HG03469 (cell line): ENCODE results near the gene MACF1.
"Not testable (repeated sequence)": the region's sequence is repeated elsewhere in the genome, so short reads cannot be mapped to it uniquely, and the experiment has no call there.

Experiments used
- ATAC-seq: cut with Tn5 transposase; IDR thresholded peaks from one replicate; pipeline ENCODE4 v1.9.1; 2021; ENCODE audit warnings: mild to moderate bottlenecking, moderate library complexity, moderate number of reproducible peaks; ENCODE audit not compliant: unreplicated experiment

Gene MACF1

DNA sequence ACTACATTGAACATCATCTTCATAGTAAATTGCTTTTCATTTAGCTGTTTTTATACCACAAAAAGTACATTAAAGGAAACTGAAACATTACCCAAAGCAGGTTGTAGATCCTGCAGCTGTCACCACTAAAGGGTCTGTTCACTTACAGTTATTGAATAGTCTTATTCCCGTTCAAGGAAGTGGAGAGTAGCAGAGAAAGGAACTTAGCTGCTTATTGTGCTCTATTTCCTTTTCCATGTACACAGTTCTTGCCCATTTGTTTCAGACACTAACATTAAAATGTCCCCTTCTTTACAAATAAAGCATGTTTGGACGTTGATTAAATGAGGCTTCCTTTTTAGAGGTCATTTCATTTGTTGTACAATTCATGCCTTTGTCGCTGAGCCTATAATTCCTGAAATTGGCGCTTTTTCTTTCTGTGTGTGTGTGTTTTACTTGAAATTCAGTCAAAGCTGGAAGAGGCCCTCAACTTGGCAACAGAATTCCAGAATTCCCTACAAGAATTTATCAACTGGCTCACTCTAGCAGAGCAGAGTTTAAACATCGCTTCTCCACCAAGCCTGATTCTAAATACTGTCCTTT, 242.6 kb downstream of the MACF1 start:
- ATAC-seq = no peak

DNA sequence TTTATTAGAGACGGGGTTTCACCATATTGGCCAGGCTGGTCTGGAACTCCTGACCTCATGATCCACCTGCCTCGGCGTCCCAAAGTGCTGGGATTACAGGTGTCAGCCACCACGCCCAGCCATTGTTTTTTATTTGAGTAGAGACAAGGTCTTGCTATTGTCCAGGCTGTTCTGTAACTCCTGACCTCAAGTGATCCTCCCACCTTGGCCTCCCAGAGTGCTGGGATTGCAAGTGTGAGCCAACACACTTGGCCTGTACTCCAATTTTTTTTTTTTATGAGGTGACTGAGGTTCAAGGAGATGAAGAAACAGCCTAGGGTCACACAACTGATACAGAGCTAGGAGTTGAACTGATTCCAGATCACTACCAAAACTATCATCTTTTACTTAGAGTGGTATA, 245.5 kb downstream of the MACF1 start:
- ATAC-seq = not testable (repeated sequence)

DNA sequence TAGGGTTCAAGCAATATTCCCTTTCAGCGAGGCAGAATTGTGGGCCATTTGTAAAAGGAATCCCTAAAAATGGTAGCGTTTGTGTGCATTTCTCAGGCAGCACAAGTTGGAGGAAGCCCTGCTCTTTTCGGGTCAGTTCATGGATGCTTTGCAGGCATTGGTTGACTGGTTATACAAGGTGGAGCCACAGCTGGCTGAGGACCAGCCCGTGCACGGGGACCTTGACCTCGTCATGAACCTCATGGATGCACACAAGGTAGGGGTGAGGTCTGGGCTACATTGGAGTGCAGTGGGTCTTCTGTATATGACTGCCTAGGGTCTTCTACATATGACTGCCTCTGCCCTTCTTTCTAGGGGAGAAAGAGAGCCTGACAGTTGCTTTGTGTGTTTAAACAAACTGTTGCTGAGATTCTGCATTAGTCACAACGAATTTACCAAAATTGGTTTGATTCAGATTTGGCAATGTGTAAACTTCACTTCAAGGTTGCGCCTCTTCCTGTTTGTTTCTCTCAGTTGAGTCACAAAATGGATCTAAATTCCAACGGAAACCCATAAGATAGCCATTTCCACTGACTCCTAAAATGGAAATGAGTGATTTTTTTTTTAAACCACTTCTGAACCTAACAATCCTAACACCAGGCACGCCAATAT, 246.6 kb downstream of the MACF1 start:
- no peak for ATAC-seq

DNA sequence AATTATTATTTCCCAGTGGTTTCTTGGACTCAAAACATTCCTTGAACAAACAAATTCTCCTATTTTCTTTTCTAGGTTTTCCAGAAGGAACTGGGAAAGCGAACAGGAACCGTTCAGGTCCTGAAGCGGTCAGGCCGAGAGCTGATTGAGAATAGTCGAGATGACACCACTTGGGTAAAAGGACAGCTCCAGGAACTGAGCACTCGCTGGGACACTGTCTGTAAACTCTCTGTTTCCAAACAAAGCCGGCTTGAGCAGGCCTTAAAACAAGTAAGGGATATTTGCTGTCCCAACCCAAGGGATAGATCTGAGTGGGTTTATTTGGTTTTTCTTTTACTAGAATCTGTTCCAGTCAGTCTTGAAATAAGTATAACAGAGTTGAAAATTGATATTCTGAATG, 247.6 kb downstream of the MACF1 start:
- no peak for ATAC-seq

DNA sequence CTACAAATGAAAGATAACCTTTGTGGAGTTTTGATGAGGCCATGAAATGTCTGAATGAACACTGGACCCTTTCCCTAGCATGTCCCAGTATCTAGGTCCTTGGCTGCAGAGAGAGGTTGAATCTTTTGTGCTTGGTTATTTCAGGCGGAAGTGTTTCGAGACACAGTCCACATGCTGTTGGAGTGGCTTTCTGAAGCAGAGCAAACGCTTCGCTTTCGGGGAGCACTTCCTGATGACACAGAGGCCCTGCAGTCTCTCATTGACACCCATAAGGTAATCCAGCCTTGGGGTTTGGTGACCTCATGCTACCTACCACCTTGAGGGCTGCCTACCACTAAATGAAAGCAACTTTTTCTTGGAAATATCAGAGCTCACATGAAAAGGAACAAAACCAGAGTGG, 248.0 kb downstream of the MACF1 start:
- ATAC-seq = no peak

GRCh38 chr1:39453603-39454002, 249.1 kb downstream of the MACF1 start:
- ATAC-seq = no peak

GRCh38 chr1:39458991-39459390, 254.5 kb downstream of the MACF1 start:
- no peak for ATAC-seq

DNA sequence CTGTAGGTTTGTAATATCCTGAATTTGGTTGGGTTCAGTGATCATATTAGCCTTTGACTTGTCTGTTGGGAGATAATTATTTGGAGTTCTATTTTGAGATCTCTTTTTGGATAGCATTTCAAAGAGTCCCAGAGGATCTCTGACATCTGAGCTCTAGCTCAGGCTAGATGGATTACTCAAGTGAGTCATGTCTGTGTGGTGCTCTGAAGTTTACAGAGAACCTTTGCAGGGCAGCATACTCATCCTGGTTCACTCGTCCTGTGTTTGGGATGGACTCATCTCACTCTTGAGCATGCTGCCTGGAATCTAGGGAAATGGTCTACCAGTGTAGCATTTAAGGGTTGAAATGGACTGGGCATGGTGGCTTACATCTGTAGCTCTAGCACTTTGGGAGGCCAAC, 257.6 kb downstream of the MACF1 start:
- ATAC-seq = no peak

DNA sequence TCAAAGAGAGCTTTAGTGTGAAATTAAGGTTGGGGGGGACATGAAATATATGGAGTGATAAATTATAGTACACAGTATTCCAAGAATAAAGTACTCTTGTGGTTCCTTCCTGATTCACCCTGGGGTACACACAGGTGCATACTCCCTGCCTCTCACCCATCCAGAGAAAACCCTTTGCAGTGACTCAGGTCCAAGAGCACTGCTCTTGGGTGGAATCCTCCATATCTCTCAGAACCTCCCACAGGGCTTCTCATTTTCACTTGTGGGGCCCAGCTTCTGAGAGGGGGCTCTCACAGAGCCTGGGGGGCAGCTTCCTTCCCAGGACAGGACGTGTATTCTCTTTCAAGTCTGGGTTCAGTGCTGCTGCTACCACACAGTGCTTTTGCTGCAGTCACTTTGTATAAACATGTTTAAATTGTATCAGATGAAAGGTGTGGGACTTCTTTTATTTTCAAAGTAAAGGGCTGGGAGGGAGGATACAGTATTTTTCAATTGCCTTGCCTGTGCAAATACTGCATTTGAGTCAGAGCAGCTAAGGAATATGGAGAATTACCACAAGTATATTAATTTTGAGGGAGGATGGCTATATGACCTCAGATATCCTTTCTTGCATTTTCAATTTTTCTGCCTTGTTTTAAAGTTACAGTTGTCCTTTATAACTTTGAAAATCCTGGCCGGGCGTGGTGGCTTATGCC, 262.1 kb downstream of the MACF1 start:
- no peak for ATAC-seq

GRCh38 chr1:39467108-39467720, 262.7 kb downstream of the MACF1 start:
- not testable (repeated sequence) for ATAC-seq

DNA sequence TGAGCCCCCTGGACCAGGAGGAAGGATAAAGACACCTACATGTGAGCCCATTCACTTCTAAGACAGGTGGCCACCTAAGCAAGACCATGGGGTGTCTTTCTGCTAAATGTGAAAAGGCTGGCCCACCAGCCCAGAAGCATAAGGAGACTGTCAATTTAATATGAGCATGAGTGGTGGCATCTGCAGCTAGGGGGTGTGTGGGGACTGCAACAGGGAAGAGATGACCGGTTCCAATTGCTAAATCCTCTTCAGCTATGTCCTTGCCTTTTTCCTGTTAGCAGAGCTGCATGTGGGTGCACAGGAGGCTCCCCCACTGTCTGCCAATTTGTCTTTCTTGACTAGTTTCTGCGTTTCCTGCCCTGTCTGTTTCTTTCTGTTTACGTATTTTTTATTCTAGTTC, 264.7 kb downstream of the MACF1 start:
- no peak for ATAC-seq

DNA sequence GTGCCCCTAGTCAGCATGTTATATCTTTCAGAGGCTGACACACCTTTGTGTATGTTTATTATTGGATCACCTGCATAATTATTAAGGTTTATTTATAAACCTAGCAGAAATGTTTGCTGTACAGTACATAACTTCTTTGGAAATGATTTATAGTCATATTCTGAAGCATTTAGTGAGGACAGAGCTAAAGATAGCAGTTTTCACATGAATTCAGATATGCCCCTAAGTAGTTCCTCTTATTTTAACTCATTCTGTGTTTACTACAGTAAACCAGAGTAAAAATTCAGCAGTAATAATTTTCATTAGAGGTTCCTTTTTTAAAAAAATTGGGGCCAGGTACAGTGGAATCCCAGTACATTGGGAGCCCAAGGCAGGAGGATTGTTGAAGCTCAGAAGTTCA, 265.5 kb downstream of the MACF1 start:
- no peak for ATAC-seq

- no peak for ATAC-seq
Measured at GRCh38 chr1:39472826-39473225, 268.3 kb downstream of the MACF1 start.

DNA sequence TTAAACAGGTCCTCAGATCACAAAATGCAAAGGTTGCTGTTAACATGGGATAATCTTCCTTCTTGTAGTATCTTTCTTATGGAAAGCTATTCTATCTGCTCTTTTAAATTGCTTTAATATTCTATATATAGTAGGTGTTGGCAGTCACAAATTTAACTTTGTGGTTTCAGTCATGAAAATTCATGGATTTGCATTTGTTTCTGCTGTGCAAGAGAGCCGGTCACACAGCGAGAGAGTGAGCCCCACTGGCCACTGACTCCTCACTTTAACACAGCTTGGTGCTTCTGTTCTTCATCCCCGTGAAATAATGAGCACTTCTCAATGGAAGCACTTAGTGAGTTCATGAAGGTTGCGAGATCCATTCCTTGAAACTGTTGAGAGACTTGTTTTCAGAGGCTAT, 268.8 kb downstream of the MACF1 start:
- ATAC-seq = no peak

DNA sequence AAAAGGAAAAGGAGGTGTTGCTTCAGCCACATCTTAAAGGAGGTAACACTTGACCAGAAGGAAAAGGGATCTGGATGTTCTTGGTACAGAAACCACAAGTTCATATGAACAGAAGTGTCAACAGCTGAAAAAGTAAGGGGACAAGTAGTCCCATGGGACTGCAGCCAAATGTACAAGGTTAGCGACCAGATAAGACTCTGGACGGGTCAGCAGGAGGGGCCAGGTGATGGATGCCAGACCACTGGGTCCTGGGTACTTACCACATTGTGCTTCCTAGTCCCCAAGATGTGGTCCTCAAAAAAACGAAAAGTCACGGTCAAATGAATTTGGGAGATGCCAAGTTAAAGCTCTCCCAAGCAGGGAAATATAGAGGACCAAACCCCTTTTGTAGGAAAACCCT, 270.3 kb downstream of the MACF1 start:
- no peak for ATAC-seq

DNA sequence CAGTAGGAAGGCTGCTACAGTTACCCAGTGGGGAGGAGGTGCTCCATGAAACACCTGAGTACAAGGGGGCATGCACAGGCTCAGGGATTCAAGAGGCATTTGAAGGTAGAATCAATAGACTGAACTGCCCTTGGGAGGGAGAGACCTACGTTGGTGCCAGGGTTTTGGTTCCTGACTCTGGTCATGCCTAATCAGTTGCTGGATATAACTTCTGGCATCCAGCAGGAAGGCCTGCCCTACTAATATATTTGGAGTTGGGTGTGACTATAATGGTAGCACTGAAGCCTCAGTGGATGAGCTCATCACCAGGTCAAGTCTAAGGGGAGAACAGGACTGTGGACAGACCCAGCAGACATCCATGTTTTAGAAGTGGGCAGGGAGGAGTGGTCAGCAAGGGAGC, 271.1 kb downstream of the MACF1 start:
- ATAC-seq = not testable (repeated sequence)

DNA sequence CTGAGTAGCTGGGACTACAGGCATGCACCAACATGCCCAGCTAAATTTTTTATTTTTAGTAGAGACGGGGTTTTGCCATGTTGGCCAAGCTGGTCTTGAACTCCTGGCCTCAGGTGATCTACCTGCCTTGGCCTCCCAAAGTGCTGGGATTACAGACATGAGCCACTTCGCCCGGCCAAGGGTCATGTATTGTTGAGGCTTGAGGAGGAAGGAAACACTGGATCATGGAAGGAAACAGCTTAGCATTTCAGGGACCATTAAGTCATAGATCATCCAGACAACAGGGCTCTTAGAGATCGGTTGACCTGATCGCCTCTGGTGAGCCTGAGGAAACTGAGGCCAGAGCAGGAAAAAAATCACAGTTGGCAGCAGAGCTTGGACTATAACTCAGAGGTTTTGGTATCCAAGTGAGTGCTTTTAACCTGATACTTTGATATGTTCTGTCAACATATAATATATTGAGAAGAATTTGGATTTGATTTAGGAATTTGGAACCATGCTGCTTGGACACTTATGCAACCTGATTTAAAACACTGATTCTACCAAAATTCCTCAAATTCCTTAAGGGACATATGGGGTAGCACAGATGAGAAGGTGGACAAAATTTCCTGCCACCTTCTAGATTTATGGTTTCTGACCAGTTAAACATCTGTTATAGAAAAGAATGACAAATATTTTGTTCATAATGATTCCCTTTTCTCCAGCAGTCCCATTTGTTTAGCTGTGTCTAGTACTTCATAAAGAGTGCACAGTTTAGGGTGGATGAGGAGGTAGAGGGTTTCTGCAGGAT, 273.8 kb downstream of the MACF1 start:
- ATAC-seq = no peak

DNA sequence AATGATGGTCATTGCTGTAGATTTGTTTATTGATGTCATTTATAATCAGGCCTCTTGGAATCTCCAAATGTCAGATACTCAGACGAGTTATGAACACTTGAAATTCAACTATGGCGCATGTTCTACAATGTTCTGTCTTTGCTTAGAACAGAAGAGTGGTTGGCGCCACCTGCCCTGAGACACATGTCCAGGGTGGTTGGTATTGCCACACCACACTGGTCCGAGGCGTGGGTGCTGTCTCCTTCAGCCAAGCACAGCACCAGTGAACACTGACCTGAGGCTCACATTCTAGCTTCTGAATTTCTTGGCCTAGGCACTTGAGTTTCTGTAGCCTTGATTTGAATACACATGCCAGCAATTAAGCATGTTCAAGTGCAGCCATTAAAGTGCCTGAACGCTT, 276.8 kb downstream of the MACF1 start:
- no peak for ATAC-seq

- no peak for ATAC-seq
Measured at GRCh38 chr1:39483276-39483675, 278.8 kb downstream of the MACF1 start.

DNA sequence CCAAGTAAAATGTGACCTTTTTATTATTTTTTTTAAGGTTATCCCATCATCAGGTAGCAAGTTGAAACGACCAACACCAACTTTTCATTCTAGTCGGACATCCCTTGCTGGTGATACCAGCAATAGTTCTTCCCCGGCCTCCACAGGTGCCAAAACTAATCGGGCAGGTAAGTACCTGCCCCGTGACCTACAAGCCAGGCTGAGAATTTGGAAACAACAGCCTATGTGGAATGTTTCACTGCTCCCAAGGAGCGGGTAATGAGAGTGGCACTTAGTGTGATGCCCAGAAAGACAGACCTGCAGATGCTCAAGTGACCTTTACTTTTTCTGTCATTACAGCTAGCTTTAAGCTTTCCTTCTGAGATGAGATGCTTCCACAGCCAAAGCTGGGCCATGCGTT, 280.1 kb downstream of the MACF1 start:
- ATAC-seq = no peak
